H1 (cell line): Measurements from ENCODE around the gene C1orf185. TPM values are rescaled to one million over a fixed set of nuclear protein-coding genes. Genes with fewer than 3 reads are reported as not detected.

Source experiments
- CTCF ChIA-PET: fragments of 300-600 bp; sonication (Branson Sonifier 250); formaldehyde crosslinking; loops from one replicate; lab custom pipeline; 2021; ENCODE audit not compliant: partially characterized antibody; lab: Charles Lee
- POLR2A ChIA-PET: fragments of 300-600 bp; sonication (Branson Sonifier 250); formaldehyde crosslinking; loops from one replicate; lab custom pipeline; 2021; ENCODE audit warnings: inconsistent platforms; ENCODE audit not compliant: partially characterized antibody; lab: Charles Lee
- DNase-seq, 2 experiments: peaks; one replicate each; pipeline versions ENCODE4 v3.0.0 to v3.0.0-alpha.2; 2010 to 2022; ENCODE audit warnings: low spot score in 2 of 2, low read depth in 1 of 2, mixed read lengths in 1 of 2
- FAIRE-seq: peaks from 2 replicates; lab custom pipeline; 2011; peaks lifted over from hg19 to GRCh38; lab: Jason Lieb, UNC
- H2AFZ ChIP-seq: 2 replicates; pipeline ENCODE4 v1.8.1; 2012; ENCODE audit warnings: low read length, inconsistent platforms
- H2AK5ac ChIP-seq: 2 replicates; pipeline ENCODE4 v1.6.1; 2013; ENCODE audit warnings: low read depth, low read length
- H2BK120ac ChIP-seq: replicated peaks from 2 replicates; pipeline ENCODE3; 2013; ENCODE audit warnings: low read depth, low read length, inconsistent platforms
- H2BK12ac ChIP-seq: 2 replicates; pipeline ENCODE4 v1.6.1; 2013; ENCODE audit warnings: low read depth, low read length
- H2BK15ac ChIP-seq: 2 replicates; pipeline ENCODE4 v1.6.1; 2013; ENCODE audit warnings: low read length
- H2BK20ac ChIP-seq: 2 replicates; pipeline ENCODE4 v1.6.1; 2013; ENCODE audit warnings: low read length
- H2BK5ac ChIP-seq: 2 replicates; pipeline ENCODE4 v1.6.1; 2013; ENCODE audit warnings: low read depth, low read length
- H3K14ac ChIP-seq: 2 replicates; pipeline ENCODE4 v1.6.1; 2013; ENCODE audit warnings: inconsistent platforms; ENCODE audit not compliant: insufficient read length
- H3K18ac ChIP-seq: 2 replicates; pipeline ENCODE4 v1.6.1; 2013; ENCODE audit warnings: low read length; ENCODE audit errors: extremely low read depth
- H3K23ac ChIP-seq: 2 replicates; pipeline ENCODE4 v1.6.1; 2013; ENCODE audit warnings: inconsistent platforms; ENCODE audit not compliant: insufficient read length
- H3K23me2 ChIP-seq: 2 replicates; pipeline ENCODE4 v1.6.1; 2013; ENCODE audit warnings: low read depth, low read length
- H3K27ac ChIP-seq: 2 replicates; pipeline ENCODE4 v1.6.1; 2011; ENCODE audit warnings: low read depth, low read length, inconsistent platforms
- H3K27me3 ChIP-seq, 4 experiments: replicated peaks in 1 of 4; 1 replicate in 1 of 4; 2 replicates in 3 of 4; pipeline versions ENCODE4 v1.6.1 to v1.8.1; 2011 to 2013; ENCODE audit warnings: low read length in 3 of 4, mild to moderate bottlenecking in 3 of 4, inconsistent platforms in 2 of 4, mixed read lengths in 2 of 4, moderate library complexity in 1 of 4; ENCODE audit not compliant: control insufficient read depth in 3 of 4, insufficient read depth in 3 of 4; ENCODE audit errors: extremely low read depth in 1 of 4
- H3K36me3 ChIP-seq, 4 experiments: 2 replicates each; pipeline versions ENCODE4 v1.6.1 to v1.8.1; 2011 to 2013; ENCODE audit warnings: mild to moderate bottlenecking in 4 of 4, low read length in 3 of 4, moderate library complexity in 2 of 4, control low read depth in 1 of 4, inconsistent platforms in 1 of 4; ENCODE audit not compliant: insufficient read depth in 4 of 4, control insufficient read depth in 2 of 4
- H3K4ac ChIP-seq: replicated peaks from 2 replicates; pipeline ENCODE3; 2013; ENCODE audit warnings: low read length, low read depth, mixed read lengths, inconsistent platforms; ENCODE audit not compliant: insufficient read length
- H3K4me1 ChIP-seq, 4 experiments: replicated peaks in 1 of 4; 1 replicate in 1 of 4; 2 replicates in 3 of 4; pipeline versions ENCODE4 v1.6.1 to v1.8.1; 2011 to 2013; ENCODE audit warnings: low read length in 3 of 4, inconsistent platforms in 2 of 4, mixed read lengths in 1 of 4; ENCODE audit not compliant: insufficient read depth in 4 of 4, control insufficient read depth in 3 of 4
- H3K4me2 ChIP-seq, 2 experiments: 2 replicates each; pipeline versions ENCODE4 v1.6.1 to v1.8.1; 2011 to 2013; ENCODE audit warnings: low read depth in 2 of 2, low read length in 2 of 2, control low read depth in 1 of 2, inconsistent platforms in 1 of 2, mild to moderate bottlenecking in 1 of 2; ENCODE audit not compliant: insufficient read depth in 1 of 2
- H3K4me3 ChIP-seq, 4 experiments: fragments of 200-600, 300-600 bp in 1 of 4; sonication (generic), shearing (Covaris generic), sonication (Bioruptor Twin) in 1 of 4; 2 replicates each; pipeline versions ENCODE4 v1.5.1 to v1.8.1; 2011 to 2016; ENCODE audit warnings: low read length in 4 of 4, low read depth in 3 of 4, control low read depth in 2 of 4, inconsistent platforms in 2 of 4, mild to moderate bottlenecking in 2 of 4, mixed read lengths in 1 of 4, moderate library complexity in 1 of 4; ENCODE audit not compliant: insufficient read depth in 2 of 4; ENCODE audit errors: extremely low read depth in 1 of 4
- H3K56ac ChIP-seq: replicated peaks from 2 replicates; pipeline ENCODE3; 2013; ENCODE audit warnings: low read depth, mild to moderate bottlenecking, mixed read lengths, low read length, inconsistent platforms; ENCODE audit not compliant: insufficient read length
- H3K79me1 ChIP-seq: 2 replicates; pipeline ENCODE4 v1.6.1; 2013; ENCODE audit warnings: low read depth, low read length, control low read depth
- H3K79me2 ChIP-seq, 2 experiments: 2 replicates each; pipeline versions ENCODE4 v1.6.1 to v1.8.1; 2012 to 2013; ENCODE audit warnings: low read length in 2 of 2, mild to moderate bottlenecking in 2 of 2, inconsistent platforms in 1 of 2; ENCODE audit not compliant: insufficient read depth in 2 of 2, control insufficient read depth in 1 of 2
- H3K9ac ChIP-seq, 4 experiments: replicated peaks in 1 of 4; 1 replicate in 1 of 4; 2 replicates in 3 of 4; pipeline versions ENCODE4 v1.6.1 to v1.8.1; 2011 to 2013; ENCODE audit warnings: low read depth in 3 of 4, low read length in 3 of 4, control low read depth in 2 of 4, mild to moderate bottlenecking in 2 of 4, moderate library complexity in 2 of 4, inconsistent platforms in 1 of 4; ENCODE audit errors: extremely low read depth in 1 of 4
- H3K9me3 ChIP-seq, 2 experiments: 2 replicates each; pipeline versions ENCODE4 v1.6.1 to v1.8.1; 2012 to 2013; ENCODE audit warnings: mild to moderate bottlenecking in 2 of 2, moderate library complexity in 2 of 2, control low read depth in 1 of 2, inconsistent platforms in 1 of 2, low read depth in 1 of 2, low read length in 1 of 2, mixed read lengths in 1 of 2; ENCODE audit not compliant: insufficient read depth in 2 of 2
- H4K20me1 ChIP-seq, 2 experiments: replicated peaks in 1 of 2; 2 replicates each; pipeline versions ENCODE3 to v1.8.1; 2011 to 2013; ENCODE audit warnings: inconsistent platforms in 2 of 2, low read length in 2 of 2, mild to moderate bottlenecking in 1 of 2; ENCODE audit not compliant: insufficient read depth in 2 of 2, control insufficient read depth in 1 of 2
- H4K5ac ChIP-seq: 2 replicates; pipeline ENCODE4 v1.6.1; 2013; ENCODE audit warnings: low read length, low read depth, mixed read lengths, inconsistent platforms; ENCODE audit not compliant: insufficient read length
- H4K8ac ChIP-seq: 2 replicates; pipeline ENCODE4 v1.8.0; 2013; ENCODE audit warnings: mild to moderate bottlenecking, moderate library complexity, low read length, inconsistent platforms; ENCODE audit not compliant: insufficient read depth; ENCODE audit errors: extremely low read depth
- H4K91ac ChIP-seq: replicated peaks from 2 replicates; pipeline ENCODE3; 2013; ENCODE audit warnings: low read length, mixed read lengths, inconsistent platforms; ENCODE audit not compliant: insufficient read length
- EGR1 ChIP-seq: IDR thresholded peaks from 2 replicates; pipeline ENCODE4 v1.6.1; 2011; ENCODE audit warnings: low read depth, low read length, borderline replicate concordance
- KDM1A ChIP-seq: fragments of 200-600, 300-600 bp; sonication (generic); IDR thresholded peaks from 2 replicates; pipeline ENCODE4 v1.7.1; 2016; ENCODE audit warnings: mild to moderate bottlenecking, low read length, borderline replicate concordance
- RAD21 ChIP-seq, 2 experiments: IDR thresholded peaks in 1 of 2; conservative IDR thresholded peaks in 1 of 2; 2 replicates each; pipeline ENCODE4 v1.6.1; 2011; ENCODE audit warnings: low read depth in 2 of 2, low read length in 2 of 2, improper control_type of control experiment in 1 of 2, inconsistent platforms in 1 of 2, mild to moderate bottlenecking in 1 of 2, moderate library complexity in 1 of 2
- RFX5 ChIP-seq: IDR thresholded peaks from 2 replicates; pipeline ENCODE4 v1.6.1; 2011; ENCODE audit warnings: low read depth, low read length, improper control_type of control experiment, borderline replicate concordance
- WGBS, 2 experiments: shearing (Covaris generic) in 1 of 2; methylation state at CpG; one replicate each; pipeline versions ENCODE4 v1.1.6 to v1.1.7; 2013 to 2015; ENCODE audit warnings: low lambda C conversion rate in 2 of 2, mixed read lengths in 2 of 2, inconsistent platforms in 1 of 2, low coverage in 1 of 2, missing lambda C conversion rate in 1 of 2; ENCODE audit not compliant: insufficient replicate concordance in 2 of 2, insufficient coverage in 1 of 2, insufficient read length in 1 of 2; ENCODE audit errors: extremely low coverage in 1 of 2, missing lambda C conversion rate in 1 of 2; 5-methylcytosine and 5-hydroxymethylcytosine counted together
- polyA plus RNA-seq, 7 experiments: library from polyadenylated mRNA; depleted of rRNA in 3 of 7; stranded (reverse) in 5 of 7; unstranded in 2 of 7; fragments of >200 nt in 5 of 7; fragments of 200-250 nt in 2 of 7; gene quantifications; 1 replicate in 5 of 7; 2 replicates in 1 of 7; 4 replicates in 1 of 7; pipeline versions ENCODE4 v1.2.1 to v1.2.3, GENCODE V29; 2011 to 2013; ENCODE audit warnings: missing spikeins in 2 of 7, mixed read lengths in 2 of 7
- total RNA-seq: library from RNA; stranded (reverse); fragmentation: NEBNext Ultra II Directional; extraction: Animal tissue kit (Norgen Biotek cat#: 25700); gene quantifications from 2 replicates; pipeline ENCODE4 v1.2.1, GENCODE V29; 2021

C1orf185 gene
- total and polyA plus RNA-seq, 2 of the 8 experiments (the other 6 are each of a cell fraction or from before 2014, with no cell fraction given), result not detected

- H2BK15ac ChIP-seq, result no peak overlapping the region
- H2BK120ac ChIP-seq, result no peak overlapping the region
- H2AK5ac ChIP-seq, result no peak overlapping the region
- H2BK5ac ChIP-seq, result no peak overlapping the region
- no peak for DNase-seq
- H3K27me3 ChIP-seq, result no peaks in the 10 kb centered on the region
- POLR2A ChIA-PET, result no interaction called here
- H3K4me2 ChIP-seq, result no peak overlapping the region
- H3K79me1 ChIP-seq, result no peaks in the 10 kb centered on the region
- H2BK20ac ChIP-seq, result no peak overlapping the region
- FAIRE-seq, result no peak
- H4K91ac ChIP-seq, result no peak overlapping the region
- no peak overlapping the region for H3K9ac ChIP-seq
- H3K36me3 ChIP-seq, result no peaks in the 10 kb centered on the region
- H3K56ac ChIP-seq, result no peak overlapping the region
- no peaks in the 10 kb centered on the region for H3K79me2 ChIP-seq
- no peak overlapping the region for H4K8ac ChIP-seq
- H3K23ac ChIP-seq, result no peak overlapping the region
- no peak overlapping the region for H4K5ac ChIP-seq
- H3K9me3 ChIP-seq, result no peaks in the 10 kb centered on the region
- no peak overlapping the region for H2AFZ ChIP-seq
- no peak overlapping the region for H3K4me3 ChIP-seq
- WGBS, 2 experiments, result 63% methylated on average over 1 of the region's 1 CpG; no CpG with 5 or more reads in 1 of the 2 experiments
- H3K4me1 ChIP-seq, result no peaks in the 10 kb centered on the region
- H3K23me2 ChIP-seq, result 0 out of 2 replicates have a peak, but pooled peaks cover 2% of the 10 kb centered on the region
- TF ChIP-seq RAD21 (IDR thresholded peaks at IDR 0.05 in 1 of 2, conservative IDR thresholded peaks at IDR 0.05 in 1 of 2; ENCODE audit: low read depth in 2 of 2, low read length in 2 of 2), result peak in 1 of 2 experiments; percentile 20; a peak in 2 of 4 replicates
- no peak for TF ChIP-seq RFX5
- no peak for TF ChIP-seq KDM1A
- TF ChIP-seq EGR1, result no peak
- no peak overlapping the region for H3K4ac ChIP-seq
- H3K27ac ChIP-seq, result no peak overlapping the region
- H2BK12ac ChIP-seq, result no peak overlapping the region
- no peak overlapping the region for H3K14ac ChIP-seq
- no peaks in the 10 kb centered on the region for H4K20me1 ChIP-seq
- no peak overlapping the region for H3K18ac ChIP-seq
- CTCF ChIA-PET, result interaction anchor here (0.8 to 1.9 kb wide), 5 partner anchors 9 to 159 kb away, joined by 3 to 8 read pairs (median 4); no protein-coding TSS in a partner anchor
Observed at GRCh38 chr1:51088474-51088873, 13.6 kb upstream of the C1orf185 start.
